ENCODE data around the gene TMED10. TPM values are rescaled to one million over a fixed set of nuclear protein-coding genes. Genes with fewer than 3 reads are reported as not detected.
"Not testable (repeated sequence)": the region's sequence is repeated elsewhere in the genome, so short reads cannot be mapped to it uniquely, and the experiment has no call there.

Gene TMED10
- total RNA-seq, 1 donor from 2014 or later = 363 TPM

GRCh38 chr14:75158843-75159614, 17.4 kb downstream of the TMED10 start:
- DNase-seq (ENCODE audit: low read depth) (peak; percentile 35), FAIRE-seq (no peak)
- Histone ChIP-seq H3K4me3 (ENCODE audit: low read depth, low read length) (no peak overlapping the region), H3K36me3 (ENCODE audit: control insufficient read depth, insufficient read depth, low read length) (no peaks in the 10 kb centered on the region), H3K27me3 (ENCODE audit: control insufficient read depth, insufficient read depth, low read length) (no peaks in the 10 kb centered on the region)
- TF ChIP-seq, protein P1, sequence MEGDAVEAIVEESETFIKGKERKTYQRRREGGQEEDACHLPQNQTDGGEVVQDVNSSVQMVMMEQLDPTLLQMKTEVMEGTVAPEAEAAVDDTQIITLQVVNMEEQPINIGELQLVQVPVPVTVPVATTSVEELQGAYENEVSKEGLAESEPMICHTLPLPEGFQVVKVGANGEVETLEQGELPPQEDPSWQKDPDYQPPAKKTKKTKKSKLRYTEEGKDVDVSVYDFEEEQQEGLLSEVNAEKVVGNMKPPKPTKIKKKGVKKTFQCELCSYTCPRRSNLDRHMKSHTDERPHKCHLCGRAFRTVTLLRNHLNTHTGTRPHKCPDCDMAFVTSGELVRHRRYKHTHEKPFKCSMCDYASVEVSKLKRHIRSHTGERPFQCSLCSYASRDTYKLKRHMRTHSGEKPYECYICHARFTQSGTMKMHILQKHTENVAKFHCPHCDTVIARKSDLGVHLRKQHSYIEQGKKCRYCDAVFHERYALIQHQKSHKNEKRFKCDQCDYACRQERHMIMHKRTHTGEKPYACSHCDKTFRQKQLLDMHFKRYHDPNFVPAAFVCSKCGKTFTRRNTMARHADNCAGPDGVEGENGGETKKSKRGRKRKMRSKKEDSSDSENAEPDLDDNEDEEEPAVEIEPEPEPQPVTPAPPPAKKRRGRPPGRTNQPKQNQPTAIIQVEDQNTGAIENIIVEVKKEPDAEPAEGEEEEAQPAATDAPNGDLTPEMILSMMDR (IDR thresholded peaks at IDR 0.05; ENCODE audit: insufficient read depth, low read length, severe bottlenecking) = no peak

DNA sequence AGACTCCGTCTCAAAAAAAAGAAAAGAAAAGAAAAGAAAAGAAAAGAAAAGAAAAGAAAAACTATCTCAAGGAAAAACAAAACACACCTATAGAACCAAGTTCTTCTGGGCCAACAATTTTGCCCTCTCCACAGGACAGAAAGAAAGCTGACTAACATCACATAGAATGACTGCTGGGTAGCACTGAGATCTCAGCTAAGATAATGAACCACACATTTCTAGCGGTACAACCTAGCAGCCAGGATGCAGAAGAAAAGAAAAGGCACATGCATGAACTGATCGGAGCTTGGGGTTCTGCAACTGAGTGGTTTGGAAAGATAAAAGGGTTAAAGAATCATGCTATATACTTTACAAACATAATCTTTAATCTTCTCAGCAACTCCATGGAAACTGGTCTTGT, 19.5 kb downstream of the TMED10 start:
- TF ChIP-seq, protein P1 (IDR thresholded peaks at IDR 0.05; ENCODE audit: insufficient read depth, low read length, severe bottlenecking) = no peak
- DNase-seq (ENCODE audit: low read depth) (no peak), FAIRE-seq (no peak)

GRCh38 chr14:75156111-75156510, 20.3 kb downstream of the TMED10 start:
- DNase-seq (ENCODE audit: low read depth) = no peak
- FAIRE-seq = no peak
- H3K27me3 ChIP-seq (ENCODE audit: control insufficient read depth, insufficient read depth, low read length) = no peaks in the 10 kb centered on the region
- H3K36me3 ChIP-seq (ENCODE audit: control insufficient read depth, insufficient read depth, low read length) = peaks cover 2% of the 10 kb centered on the region
- no peak overlapping the region for H3K4me3 ChIP-seq (ENCODE audit: low read depth, low read length)
- TF ChIP-seq, protein P1 (IDR thresholded peaks at IDR 0.05; ENCODE audit: insufficient read depth, low read length, severe bottlenecking) = no peak

More for the DNA sequence above, 19.5 kb downstream of the TMED10 start:
- Histone ChIP-seq H3K36me3 (ENCODE audit: control insufficient read depth, insufficient read depth, low read length) (no peaks in the 10 kb centered on the region), H3K27me3 (ENCODE audit: control insufficient read depth, insufficient read depth, low read length) (no peaks in the 10 kb centered on the region), H3K4me3 (ENCODE audit: low read depth, low read length) (no peak overlapping the region)

- FAIRE-seq (no peak), DNase-seq (ENCODE audit: low read depth) (no peak)
- Histone ChIP-seq H3K36me3 (ENCODE audit: control insufficient read depth, insufficient read depth, low read length) (peaks cover 2% of the 10 kb centered on the region), H3K27me3 (ENCODE audit: control insufficient read depth, insufficient read depth, low read length) (no peaks in the 10 kb centered on the region), H3K4me3 (ENCODE audit: low read depth, low read length) (no peak overlapping the region)
- TF ChIP-seq, protein P1 (IDR thresholded peaks at IDR 0.05; ENCODE audit: insufficient read depth, low read length, severe bottlenecking) = no peak
These were observed 21.2 kb downstream of the TMED10 start for GRCh38 chr14:75155169-75155568.

DNA sequence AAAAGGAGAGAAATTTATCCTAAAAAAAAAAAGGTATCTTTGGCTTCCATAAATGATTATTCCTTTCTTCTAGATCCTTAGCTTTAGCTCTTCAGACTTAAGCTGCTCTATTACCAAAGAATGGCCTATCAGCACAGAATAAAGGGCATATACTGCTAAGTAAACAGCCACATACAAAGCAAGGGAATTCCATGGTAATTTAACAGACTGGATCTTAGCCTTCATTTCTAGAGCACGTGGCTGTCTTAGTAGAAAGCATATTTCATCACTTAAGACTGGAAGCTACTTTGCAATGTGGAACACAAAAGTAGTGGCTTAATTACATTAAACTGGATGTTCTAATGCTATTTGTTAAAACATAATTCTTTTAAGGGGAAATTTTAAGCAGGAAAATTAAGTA, 23.1 kb downstream of the TMED10 start:
- Histone ChIP-seq H3K27me3 (ENCODE audit: control insufficient read depth, insufficient read depth, low read length) (no peaks in the 10 kb centered on the region), H3K36me3 (ENCODE audit: control insufficient read depth, insufficient read depth, low read length) (peaks cover 5% of the 10 kb centered on the region), H3K4me3 (ENCODE audit: low read depth, low read length) (no peak overlapping the region)
- DNase-seq (ENCODE audit: low read depth) (no peak), FAIRE-seq (no peak)
- TF ChIP-seq, protein P1 (IDR thresholded peaks at IDR 0.05; ENCODE audit: insufficient read depth, low read length, severe bottlenecking) = no peak

GRCh38 chr14:75151851-75152250, 24.6 kb downstream of the TMED10 start:
- DNase-seq (ENCODE audit: low read depth) (no peak), FAIRE-seq (no peak)
- TF ChIP-seq, protein P1 (IDR thresholded peaks at IDR 0.05; ENCODE audit: insufficient read depth, low read length, severe bottlenecking) = no peak
- Histone ChIP-seq H3K27me3 (ENCODE audit: control insufficient read depth, insufficient read depth, low read length) (no peaks in the 10 kb centered on the region), H3K36me3 (ENCODE audit: control insufficient read depth, insufficient read depth, low read length) (peaks cover 6% of the 10 kb centered on the region), H3K4me3 (ENCODE audit: low read depth, low read length) (no peak overlapping the region)

DNA sequence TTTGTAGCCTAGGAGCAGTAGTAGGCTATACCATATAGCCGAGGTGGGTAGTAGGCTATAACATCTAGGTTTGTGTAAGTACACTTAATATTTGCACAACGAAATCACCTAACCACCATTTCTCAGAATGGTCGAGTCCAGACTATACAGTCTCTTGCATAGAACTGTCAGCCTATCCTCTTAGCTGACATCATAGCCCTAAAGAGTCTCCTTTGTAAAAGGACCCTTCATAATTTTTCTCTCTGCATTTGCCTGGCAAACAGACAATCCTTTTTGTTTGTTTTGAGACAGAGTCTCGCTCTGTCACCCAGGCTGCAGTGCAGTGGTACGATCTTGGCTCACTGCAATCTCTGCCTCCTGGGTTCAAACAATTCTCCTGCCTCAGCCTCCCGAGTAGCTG, 25.8 kb downstream of the TMED10 start:
- not testable (repeated sequence) for DNase-seq (ENCODE audit: low read depth); FAIRE-seq; H3K36me3 ChIP-seq (ENCODE audit: control insufficient read depth, insufficient read depth, low read length); H3K4me3 ChIP-seq (ENCODE audit: low read depth, low read length); H3K27me3 ChIP-seq (ENCODE audit: control insufficient read depth, insufficient read depth, low read length)
